Iris pigment epithelial cell (primary cell): ENCODE results near the gene NAA80.
"Not testable (repeated sequence)": the region's sequence is repeated elsewhere in the genome, so short reads cannot be mapped to it uniquely, and the experiment has no call there.

Experiments used
- DNase-seq: peaks from one replicate; pipeline ENCODE4 v3.0.0-alpha.2; 2011; ENCODE audit warnings: low read depth

Gene NAA80

DNA sequence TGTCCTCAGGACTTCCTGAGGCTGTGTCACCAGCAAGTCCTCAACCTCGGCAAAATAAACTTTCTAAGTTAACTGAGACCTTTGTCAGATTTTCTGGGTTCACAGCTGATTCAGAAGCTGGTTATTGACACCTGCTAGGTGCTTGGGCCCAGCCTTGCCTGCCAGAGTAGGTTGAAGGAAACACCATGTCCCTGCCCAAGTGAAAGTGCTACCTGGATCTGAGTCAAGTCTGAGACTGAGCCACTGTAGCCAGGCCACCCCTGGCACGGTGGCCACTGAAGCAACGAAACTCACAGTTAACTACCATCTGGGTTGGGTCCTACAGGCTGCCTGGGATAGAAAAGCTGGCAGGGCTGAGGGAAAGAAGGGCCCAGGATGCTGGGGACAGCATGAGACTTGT is 15.1 kb upstream of the NAA80 start:
- no peak for DNase-seq

DNA sequence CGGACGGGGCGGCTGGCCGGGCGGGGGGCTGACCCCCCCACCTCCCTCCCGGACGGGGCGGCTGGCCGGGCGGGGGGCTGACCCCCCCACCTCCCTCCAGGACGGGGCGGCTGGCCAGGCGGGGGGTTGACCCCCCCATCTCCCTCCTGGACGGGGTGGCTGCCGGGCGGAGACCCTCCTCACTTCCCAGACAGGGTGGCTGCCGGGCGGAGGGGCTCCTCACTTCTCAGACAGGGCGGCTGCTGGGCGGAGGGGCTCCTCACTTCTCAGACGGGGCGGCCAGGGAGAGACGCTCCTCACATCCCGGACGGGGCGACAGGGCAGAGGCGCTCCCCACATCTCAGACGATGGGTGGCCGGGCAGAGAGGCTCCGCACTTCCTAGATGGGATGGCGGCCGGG is 12.8 kb upstream of the NAA80 start:
- not testable (repeated sequence) for DNase-seq

DNA sequence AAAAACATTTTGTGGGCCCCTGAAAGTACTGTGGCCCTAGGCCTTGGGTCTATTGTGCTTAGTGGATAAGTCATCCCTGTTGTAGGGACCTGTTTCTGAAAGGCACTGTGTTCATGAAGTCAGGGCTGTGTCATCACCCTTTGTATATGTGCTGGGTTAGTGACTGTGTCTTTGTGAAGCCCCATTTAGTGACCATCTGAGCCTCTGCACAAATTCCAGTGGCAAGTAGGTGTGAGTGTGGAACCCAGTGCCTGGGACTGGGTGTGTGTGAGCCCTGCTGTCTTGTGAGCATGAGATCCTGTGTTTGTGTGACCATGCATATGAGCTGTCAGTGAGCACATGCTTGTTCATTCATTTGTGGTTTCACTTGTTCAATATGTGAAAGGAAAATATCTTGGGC is 5.4 kb upstream of the NAA80 start:
- DNase-seq = no peak

DNA sequence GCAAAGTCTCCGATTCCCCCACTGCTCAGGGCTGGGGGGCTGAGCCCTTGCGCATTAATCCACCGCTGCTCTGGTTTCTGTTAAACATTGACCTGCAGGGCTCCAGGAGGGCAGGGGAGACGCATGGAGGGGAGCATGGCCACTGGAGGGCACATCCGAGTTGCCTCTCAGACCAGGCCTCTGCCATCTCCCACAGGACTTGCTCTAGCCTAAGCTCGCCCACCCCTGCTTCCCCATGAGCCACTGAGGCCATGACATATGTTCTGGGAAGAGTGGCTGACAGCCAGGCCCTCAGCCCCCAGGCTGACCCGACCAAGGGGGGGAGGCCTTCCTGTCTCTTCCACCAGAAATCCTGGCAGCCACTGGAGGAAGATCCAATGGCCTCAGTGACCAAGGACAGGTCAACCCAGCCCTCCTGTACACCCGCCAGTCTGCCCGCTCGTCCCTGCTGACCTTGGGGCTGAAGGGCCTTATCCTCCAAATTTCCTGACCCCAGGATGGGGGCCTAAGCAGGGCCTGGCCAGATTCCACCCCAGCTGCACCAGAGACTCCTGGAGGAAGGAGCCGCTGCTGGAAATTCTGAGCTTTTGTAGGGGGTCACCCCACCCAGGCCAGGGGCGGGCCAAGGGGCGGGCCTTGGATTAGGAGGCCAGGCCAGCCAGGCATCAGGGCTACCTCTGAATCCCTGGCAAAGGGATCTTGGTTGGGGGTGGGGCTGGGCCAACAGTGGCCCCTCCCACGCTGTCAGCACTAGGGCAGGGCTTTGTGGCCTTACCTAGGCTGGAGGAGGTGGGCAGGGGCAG is 4.0 kb upstream of the NAA80 start, which contains the start of gene HYAL1:
HYAL1 (minus strand) TSS at position 562 of the 803 bp plus-strand sequence. CDS start 618 bp downstream, outside the sequence.
- DNase-seq = no peak

DNA sequence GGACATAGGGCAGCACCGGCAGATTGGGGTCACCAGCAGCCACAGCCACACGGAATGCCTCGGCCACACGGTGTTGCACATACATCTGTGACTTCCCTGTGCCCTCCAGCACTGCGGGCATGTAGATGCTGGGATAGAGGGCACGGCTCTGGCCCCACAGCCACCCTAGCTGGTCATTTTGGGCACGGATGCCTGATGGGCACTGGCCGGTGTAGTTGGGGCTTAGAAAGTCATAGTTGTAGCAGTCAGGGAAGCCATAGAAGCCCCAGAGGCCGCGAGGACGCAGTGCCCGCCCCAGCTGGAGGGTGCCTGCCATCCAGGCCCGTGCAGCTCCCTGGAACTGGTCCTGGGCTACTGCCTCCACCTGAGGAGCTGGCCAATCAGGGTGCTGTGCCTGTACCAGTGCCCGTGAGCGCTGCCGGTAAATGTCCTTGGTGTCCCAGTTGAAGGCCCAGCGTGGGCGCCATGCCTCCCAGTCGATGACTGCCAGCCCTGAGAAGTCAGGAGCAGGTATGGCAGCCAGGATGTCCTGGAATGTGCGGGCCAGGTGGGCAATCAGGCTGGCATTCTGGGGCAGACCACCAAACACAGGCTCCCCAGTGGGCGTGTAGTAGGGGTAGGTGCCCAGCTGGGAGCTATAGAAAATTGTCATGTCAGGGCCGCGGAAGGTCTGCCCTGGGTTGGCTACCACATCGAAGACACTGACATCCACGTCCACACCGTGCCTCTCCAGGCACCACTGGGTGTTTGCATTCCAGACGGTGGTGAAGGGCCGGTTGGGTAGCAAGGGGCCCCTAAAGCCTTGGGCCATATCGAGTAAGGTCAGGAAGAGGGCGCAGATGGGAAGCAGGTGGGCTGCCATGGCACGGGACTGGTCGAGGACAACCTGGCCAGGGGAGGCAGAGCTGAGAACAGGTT is 3.1 kb upstream of the NAA80 start:
- DNase-seq = no peak

DNA sequence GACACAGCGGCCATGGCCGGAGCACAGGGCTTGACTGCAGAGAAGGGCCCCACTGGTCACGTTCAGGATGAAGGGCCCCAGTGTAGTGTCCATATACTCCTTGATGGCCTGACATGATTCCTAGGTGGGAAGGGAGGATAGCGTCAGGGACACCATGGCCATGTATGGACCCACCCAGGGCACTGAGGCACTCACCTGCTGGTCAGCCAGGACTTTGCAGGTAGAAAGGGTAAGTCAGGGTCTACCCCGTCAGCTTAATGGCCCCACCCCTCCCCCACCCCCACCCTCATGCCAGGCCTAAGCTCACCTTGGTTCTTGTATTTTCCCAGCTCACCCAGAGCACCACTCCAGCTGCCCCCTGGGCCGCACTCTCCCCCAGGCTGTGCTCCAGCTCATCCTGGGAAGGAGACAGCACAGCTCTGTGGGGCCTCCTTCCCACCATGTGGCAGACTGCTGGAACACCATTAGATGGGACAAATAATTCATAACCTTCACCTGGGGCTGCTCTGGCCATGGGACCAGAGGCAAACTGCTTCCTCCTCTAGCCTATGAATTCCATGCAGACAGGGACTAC is 1.6 kb upstream of the NAA80 start:
- DNase-seq = no peak

DNA sequence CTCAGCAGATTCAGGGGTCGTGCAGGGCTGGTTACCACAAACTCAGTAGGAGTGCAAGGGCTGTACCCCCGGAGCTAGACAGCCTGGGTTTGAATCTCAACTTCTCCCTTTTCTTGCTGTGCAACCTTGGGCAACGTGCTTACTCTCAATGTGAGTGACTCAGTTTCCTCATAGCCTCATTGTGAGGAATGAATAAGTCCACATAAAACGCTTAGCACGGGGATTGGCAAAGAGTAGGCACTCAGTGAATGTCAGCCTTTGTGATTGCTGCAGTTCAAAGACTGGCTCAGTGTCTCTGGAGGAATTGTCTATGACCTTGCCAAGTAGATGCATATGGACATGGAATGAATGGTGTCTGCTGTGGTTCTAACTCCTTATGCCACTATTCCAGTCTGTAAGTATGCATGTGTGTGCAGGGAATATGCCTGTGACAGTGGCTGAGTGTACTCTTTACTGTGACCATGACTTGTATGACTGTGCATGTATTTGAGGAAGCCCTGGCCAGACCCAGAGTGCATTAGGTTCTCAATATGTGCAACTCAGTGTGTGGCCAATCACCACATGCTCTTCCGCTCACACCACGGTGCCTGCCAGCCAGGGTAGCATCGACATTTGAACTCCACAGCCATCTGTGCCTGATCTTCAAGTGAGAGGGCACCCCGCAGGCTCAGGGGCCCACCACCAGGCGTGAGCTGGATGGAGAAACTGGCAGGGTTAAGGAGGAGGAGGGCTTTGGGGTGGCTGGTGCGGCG is 900 bp upstream of the NAA80 start:
- DNase-seq = peak; percentile 64

DNA sequence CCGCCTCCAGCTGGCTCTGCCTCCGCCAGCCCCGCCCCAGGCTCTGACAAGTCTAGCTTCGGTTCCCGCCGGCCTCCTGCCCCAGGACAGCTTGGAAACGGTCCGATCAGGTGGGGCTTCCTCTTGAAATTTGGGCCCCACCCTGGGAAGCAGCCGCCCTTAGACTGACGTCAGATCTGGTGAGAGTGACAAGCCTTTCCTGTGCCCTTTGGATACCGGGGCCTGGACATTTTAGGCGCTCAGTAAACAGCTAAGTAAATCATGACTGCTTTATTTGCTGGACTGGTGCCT is 378 bp upstream of the NAA80 start:
- no peak for DNase-seq

DNA sequence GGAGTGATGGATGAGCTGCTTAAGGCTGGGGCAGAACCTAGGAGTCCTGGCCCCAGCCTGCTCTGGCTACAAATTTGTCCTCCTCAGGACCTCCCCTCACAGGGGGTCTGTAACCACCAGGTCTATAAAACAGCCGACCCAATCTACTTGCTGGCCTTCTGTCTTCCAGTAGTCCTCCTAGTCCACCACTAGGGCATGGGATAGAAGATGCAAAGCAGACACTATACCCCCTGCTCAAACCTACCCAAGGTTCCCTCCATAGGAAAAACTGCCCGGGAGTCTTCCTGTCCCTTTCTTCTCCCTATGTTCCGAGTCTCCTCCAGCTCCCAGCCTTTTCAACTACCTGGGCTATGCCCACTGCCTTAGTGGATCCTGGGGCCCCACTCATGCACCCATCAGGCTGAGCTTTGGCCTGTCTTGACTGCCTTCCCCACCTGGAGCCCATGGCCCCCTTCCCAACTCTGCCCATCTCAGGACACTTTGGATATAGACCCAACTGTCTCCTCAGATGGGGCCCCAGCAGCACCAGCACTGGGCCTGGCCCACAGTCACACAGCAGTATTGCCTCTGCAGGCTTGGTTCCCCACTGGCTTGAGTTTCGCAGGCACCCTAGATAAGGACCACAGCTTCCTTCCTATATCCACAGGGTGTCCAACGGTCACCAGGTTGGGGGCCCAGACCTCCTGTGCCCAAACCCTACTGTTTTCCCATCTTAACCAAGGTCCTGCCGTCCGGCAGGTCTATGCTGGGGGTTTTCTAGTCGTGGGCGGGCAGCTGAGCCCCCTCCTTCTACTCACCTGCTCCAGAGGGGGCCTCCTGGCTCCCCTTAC is 1.1 kb downstream of the NAA80 start:
- DNase-seq = no peak

DNA sequence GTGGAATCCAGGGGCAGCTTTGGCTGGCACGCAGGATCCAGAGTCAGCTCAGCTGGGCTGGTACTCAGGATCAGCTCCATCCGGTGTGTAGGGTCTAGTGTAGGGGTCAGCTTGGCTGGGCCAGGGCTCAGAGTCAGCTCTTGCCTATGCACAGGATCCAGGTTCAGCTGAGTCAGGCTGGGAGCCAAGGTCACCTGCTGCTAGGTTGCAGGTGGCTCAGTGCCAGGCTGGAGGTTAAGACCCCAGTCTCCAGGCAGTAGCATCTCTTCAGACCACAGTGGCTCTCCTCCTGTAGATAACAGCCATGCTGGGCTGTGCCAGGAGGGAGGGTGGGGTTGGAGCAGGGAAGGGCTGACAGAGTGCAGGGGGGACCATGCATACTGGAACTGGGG is 1.8 kb downstream of the NAA80 start:
- DNase-seq = no peak

DNA sequence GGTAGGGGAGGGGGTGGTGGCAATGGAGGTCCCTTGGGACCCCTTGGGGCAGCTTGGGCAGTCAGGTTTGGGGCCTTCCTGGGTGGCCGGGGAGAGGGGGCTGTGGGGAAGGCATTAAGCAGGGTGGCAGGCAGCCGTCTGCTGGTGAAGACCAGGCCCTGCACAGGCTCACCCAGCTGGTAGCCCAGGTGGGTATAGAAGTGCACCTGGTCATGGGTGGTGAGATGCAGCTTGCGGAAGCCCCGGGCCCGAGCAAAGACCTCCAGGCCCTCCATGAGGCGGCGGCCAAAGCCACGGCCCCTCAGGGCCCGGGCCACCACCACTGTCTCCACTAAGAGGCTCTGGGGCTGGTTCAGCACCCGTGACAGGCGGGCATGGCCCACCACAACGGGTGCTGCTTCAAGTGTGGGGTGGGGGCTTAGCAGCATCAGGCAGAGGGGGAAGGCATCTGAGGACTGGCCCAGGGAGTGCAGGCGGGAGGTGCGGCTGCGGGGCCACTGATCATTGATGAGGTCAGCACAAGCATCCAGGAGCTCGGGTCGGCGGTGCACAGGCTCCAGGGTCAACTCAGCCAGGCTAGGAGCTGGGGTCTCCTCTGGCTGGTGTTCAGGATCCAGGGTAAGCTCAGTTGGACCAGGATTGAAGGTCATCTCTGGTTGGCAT is 2.4 kb downstream of the NAA80 start:
- DNase-seq = no peak

DNA sequence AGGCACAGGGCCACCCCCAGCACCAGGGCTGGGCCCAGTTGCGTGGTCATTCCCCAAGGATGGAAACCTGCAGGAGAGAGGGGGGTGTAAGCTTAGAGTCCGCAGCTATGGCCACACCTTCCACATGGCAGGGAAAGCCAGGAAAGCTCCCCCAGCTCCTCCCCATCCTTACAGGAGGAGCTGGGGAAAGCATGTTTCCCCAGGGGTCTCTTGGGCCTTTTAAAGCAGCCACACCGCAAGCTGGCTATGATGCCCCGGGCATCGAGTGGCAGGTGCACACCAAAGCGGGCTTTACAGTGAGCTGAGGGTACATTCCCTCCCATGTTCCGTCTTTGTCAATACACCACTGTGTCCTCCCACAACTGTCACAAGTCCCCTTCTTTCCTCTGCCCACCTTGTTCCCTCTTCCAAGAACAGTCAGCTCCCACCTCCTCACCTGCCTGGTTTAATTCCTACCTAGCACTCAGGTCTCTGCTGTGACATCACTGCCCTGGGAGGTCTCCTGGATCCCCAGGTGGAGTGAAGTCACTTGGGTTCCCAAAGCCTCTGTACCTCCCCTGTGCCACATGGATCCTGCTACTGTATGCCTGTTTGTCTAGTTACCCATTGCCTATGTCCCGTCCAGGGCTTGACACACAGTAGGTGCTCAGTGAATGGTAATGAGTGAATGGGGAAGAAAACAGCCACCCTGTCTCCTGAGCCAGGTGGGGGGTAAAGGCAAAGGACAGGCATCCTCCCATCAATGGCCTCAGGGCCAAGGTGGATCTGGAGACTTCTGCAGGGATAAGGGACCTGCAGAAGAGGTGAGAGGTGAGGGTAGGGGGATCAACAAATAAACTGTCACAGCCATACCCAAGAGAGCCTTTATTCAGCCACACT is 3.4 kb downstream of the NAA80 start:
- no peak for DNase-seq

DNA sequence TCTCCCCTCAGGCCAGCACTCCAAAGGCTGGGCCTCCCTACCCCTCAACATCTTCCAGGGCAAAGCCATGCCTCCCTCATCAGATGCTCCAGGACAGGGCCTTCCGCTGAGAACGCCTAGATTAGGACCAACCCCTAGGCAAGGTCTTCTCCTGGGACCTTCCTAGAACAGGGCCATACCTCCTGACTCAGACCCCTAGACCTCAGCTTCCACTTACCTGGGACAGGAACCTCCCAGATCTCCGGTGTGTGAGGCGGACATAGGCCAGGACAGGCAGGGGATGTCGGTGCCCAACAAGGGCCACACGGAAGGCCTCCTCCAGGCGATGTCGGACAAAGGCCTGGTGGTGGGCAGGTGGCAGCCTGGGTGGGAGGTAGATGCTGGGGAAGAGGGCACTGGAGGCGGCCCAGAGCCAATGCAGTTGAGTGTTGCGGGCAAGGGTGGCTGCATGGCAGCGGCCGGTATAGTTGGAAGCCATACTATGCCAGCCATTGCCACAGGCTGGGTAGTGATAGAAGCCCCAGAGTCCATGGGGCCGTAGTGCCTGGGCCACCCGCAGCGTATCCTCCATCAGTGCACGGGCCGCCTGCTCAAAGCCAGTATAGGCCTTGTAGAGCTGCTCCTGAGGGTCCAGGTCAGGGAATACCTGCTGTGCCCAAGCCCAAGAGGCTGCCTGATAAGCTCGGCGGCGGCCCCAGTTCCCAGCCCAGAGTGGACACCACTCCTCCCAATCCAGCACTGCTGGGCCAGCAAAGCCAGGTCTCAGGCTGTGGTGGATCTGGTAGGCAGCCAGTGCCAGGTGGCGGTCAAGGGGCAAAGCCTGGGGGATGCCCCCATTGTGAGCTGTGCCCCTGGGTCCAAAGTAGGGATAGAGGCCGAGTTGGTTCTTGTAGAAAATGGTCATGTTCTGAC is 4.5 kb downstream of the NAA80 start:
- DNase-seq = no peak

DNA sequence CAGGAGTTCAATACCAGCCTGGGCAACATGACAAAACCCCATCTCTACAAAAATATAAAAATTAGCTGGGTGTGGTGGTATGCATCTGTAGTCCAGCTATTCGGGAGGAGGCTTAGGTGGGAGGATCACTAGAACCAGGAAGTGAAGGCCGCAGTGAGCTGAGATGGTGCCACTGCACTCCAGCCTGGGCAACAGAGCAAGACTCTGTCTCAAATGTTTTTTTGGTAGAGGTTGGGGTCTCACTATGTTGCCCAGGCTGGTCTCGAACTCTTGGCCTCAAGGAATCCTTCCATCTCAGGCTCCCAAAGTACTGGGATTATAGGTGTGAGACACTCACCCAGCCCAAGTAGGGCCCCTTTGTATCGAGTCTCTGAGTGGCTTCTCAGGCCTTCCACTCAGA is 5.1 kb downstream of the NAA80 start:
- no peak for DNase-seq

DNA sequence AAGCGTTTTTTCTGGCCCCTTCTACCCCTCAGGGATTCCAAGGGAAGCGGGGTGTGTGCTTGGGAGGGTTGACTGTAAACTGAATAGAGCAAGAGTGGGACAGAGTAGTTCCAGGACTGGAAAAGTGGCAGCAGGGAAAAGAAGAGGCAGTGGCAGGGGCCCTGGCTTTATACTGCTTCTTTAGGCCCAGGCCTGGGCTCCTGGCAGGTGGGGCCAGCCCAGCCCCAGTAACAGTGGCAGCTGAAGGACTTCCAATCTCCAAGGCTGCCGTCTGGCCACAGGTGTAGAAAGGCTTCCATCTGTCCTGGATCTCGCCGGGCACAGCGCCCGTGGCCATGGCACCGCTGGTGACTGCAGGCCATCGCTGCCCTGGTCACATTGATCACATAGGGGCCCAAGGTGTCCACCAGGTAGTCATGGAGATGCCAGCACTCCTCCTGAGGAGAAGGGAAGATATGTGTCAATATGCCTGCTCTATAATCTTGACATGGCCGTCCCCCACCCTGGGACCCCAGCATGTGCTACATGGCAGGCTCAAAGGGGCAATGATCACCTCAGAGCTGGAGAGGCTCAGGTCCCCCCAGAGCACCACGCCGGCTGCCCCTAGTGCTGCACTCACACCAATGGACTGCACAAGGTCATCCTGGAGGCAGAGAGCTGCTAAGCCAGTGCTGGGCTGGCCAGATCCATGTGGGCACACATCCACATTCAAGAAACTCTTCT is 6.0 kb downstream of the NAA80 start:
- no peak for DNase-seq

DNA sequence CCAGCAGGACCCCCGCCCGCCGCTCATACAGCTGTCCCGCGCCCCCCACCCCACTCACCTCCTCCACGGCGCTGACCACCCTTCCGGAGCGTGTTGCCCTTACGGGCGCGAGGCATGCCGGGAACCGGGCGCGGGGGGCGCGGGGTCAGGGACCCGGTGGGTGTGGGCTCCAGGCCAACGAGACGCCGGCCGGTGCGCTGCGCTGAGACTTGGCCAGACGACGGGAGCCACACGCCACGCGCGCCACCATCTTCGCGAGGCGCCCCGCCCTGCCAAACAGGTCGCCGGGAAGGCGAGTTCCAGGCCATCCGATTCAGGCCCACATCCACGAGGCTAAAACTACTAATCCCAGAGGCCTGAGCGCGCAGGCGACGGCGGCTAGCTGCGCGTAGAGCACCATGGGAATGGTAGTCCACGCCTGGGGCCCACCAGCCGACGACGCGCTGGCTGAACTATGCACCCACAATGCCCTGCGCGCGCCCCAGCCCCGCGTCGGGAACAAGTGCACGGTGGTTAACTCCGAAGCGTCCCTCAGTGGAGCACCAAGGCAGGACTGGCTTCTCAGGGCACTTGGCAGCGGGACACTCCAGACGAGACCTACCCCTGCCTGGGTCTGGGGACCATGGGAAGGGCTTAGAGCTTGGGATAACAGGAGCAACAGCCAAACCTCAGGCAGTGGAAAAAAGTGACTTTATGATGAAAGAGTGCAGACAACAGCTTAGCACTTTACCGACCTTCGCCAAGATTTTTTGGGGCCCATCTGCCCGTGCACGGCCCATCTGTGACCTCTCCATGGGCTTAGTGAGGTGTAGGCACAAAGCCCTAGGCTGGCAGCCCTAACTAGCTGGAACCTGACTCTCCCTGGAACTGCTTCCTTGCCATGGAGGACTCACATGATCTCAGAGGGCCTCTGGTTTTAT is 6.8 kb downstream of the NAA80 start, which contains the start of gene IFRD2:
IFRD2 (minus strand) TSS at position 271 of the 920 bp plus-strand sequence; CDS start at position 116, 155 bp downstream.
- peak; percentile 98 for DNase-seq

DNA sequence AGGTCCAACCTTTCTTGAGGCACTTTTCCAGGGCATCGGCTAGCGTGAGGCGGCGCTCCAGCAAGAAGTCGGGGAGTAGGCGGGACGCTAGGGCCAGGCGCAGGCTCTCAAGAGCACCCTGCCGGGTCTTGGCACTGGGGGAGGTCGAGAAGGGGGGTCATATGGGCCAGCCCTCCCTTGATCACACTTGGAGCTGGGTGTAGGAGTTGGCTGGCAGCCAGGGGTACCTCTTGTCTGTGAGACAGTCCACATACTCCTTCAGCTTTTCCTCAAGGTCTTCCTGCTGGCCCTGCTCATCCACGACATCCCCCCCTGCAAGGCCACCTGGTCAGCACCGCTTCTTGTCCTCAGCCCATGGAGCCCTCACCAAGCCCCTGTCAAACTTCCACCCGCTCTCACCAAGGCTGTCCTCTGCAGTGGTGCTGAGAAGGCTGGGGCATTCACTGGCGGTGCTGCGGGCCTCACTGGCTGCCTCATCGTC is 9.0 kb downstream of the NAA80 start:
- no peak for DNase-seq
